DMS79 (cell line): ENCODE data around the gene TJP1.
"Not testable (repeated sequence)": the region's sequence is repeated elsewhere in the genome, so short reads cannot be mapped to it uniquely, and the experiment has no call there.

ENCODE experiments used
- DNase-seq: peaks from one replicate; lab custom pipeline; 2025; lab: John Stamatoyannopoulos, UW

Gene TJP1

DNA sequence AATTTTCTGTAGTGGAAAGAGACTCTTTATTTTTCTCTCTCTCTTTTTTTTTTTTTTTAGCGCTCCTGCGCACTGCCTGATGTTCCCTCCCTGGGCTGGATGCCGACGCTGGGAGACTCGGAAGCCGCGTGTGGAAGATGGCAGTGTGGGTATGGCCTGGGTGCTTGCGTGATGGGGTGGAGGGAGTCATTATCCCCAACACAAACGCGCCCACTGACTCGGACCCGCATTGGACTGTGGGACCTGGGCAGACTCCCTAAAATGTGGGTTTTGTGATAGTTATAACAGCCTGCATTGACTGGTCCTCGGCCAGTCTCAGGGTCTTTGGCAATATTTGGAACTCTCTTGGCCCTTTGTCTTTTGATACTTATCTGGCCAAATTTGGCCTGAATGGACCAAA, 157.9 kb downstream of the TJP1 start:
- no peak for DNase-seq

DNA sequence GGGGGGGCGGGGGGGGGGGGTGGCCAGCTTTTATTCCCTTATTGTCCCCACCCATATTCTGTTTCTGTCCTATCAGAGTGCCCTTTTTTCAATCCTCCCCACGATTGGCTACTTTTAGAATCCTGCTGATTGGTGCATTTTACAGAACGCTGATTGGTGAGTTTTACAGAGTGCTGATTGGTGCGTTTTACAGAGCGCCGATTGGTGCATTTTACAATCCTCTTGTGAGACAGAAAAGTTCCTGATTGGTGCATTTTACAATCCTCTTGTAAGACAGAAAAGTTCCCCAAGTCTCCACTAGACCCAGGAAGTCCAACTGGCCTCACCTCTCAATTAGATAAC, 164.8 kb downstream of the TJP1 start:
- DNase-seq, result not testable (repeated sequence)

DNA sequence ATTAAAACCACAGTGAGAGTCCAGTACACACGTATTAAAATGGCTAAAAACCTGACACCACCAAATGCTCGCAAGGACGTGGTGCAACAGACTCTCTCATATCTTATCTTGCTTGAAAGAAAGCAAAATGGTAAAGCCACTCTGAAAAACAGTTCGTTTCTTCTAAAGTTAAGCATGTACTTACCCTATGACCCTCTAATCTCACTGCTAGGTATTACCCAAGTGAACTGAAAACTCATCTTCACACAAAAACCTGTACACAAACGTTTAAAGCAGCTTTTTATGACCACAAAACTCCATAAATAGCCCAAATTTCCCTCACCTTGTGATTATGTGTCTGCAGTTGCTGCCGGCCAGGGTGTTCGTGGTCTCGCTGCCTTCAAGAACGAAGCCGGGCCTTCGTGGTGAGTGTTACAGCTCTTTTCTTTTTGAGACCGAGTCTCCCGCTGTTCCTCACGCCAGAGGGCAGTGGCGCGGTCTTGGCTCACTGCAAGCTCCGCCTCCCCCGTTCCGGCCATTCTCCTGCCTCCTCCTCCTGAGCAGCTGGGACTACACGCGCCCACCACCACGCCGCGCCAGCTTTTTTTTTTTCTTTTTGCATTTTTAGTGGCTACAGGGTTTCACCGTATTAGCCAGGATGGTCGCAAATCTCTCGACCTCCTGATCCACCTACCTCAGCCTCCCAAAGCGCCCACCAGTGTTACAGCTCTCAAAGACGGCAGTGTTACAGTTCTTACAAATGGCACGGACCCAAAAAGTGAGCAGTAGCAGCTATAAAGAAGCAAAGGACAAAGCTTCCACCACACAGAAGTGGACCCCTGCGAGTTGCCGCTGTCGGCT, 165.4 kb downstream of the TJP1 start:
- no peak for DNase-seq

DNA sequence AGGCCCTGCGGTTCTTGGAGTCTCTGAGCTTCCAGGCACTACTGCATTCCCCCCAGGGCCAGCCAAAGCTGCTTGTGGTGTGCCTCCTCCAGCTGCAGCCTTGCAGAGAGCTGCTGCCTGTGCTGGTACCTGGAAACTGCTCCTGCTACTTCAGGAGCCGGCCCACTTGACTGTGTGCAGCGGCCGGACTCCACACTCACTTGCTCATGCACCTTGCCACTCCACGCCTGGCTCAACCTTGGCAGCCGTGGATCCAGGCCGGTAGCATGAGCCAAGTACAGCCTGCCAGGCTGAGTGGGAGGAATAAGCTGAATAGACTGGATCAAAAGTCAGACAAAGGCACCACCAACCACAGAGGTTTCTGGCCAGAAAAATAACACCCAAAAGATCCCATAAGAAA, 169.7 kb downstream of the TJP1 start:
- DNase-seq, result no peak

DNA sequence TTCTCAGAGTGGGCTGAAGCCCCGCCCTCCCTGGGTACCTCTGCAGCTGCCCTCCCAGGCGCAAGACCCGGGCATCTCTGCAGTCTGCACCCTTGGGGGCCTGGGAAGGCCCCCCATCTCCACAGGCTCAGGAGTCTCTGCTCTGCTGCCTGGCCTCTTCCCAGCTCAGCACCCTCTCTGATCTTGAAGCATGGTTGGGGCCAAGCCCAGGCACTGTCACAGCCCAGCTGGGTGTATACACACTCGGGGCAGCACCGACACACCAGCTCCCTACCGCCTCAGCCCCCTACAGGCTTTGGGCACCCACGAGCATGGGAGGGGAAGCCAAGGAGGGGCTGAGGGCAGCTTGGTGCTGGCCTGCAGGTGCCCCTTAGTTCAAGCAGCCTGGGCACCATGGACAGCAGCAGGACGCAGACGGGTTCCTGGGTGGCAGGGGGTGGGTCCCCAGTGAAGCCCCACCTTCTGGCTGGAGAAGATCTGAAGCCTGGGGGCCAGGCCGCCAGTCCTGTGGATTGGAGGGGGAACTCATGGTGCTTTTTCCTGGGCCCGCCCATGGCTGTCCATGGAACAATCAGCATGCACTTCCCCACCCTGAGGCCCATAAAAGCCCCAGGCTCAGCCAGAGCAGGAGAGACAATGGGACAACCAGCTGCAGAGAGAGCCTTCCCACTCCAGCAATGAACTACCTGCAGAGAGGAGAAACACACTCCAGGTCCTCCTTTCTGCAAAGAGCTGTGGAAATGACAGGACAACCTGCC, 170.6 kb downstream of the TJP1 start:
- DNase-seq, result no peak
